ENCODE measurements around the gene CENPF.
"Not testable (repeated sequence)": the region's sequence is repeated elsewhere in the genome, so short reads cannot be mapped to it uniquely, and the experiment has no call there.

CENPF gene

DNA sequence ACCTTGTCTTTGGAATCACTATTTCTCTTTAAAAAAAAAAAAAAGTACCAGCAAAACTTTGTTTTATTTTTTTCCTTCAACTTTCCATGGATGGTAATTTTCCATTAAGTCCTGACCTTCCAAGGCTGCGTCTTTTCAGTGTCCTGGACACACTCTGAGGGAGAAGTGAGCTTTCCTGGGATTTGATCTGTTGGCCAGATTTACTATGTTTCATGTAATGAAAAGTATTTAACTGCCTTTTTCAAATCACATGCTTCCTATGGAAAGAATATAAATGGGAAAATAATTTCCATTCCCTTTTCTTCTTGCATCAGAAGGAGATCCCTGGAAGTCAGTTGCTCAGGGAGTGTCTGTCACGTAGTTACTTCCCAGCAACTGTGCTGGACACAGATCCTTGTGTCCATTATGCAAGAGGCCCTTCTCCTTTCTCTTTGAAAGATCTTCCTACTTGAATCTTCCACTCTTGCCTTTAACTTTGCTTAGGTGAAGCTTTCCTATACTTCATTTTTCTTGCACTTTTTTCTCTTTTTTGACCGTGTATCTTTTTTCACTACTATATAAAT lies 59.3 kb downstream of the CENPF start:
- no peak for DNase-seq (ENCODE audit: low read depth)

DNA sequence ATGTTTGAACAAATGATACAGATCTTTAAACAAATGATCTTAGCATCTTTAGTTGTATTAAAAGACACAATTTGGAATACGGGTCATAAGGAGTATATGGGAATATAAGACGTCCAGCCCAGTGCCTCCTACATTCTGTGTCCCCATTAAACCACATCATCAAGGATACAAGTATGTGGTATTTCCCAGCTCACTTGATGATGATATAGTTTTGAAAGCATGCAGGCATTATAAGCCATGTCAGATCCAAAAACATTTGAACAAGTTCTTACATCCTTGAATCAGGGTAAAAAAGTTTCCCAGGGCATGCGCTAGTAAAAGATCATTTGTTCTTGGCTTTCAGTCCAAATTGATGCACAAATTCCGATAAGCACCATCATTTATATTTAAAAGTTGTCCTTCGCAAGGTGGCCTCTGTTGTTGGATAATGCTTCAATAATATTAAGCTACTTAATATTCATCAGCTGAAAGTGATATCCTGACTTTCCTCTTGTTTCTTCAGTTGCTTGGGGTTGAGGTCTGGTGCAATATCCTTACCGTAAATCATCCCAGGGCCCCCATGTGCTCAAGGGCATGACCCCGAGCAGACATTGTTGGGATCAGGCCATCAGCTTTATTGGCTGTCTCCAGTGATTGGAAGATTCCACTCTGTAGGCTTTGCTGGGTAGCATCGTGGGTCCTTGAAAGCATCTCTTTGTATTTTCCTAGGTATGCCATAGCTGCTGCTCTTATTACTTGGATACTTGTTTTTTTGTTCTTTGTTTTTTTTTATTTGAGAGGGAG lies 61.8 kb downstream of the CENPF start:
- DNase-seq (ENCODE audit: low read depth), result no peak

DNA sequence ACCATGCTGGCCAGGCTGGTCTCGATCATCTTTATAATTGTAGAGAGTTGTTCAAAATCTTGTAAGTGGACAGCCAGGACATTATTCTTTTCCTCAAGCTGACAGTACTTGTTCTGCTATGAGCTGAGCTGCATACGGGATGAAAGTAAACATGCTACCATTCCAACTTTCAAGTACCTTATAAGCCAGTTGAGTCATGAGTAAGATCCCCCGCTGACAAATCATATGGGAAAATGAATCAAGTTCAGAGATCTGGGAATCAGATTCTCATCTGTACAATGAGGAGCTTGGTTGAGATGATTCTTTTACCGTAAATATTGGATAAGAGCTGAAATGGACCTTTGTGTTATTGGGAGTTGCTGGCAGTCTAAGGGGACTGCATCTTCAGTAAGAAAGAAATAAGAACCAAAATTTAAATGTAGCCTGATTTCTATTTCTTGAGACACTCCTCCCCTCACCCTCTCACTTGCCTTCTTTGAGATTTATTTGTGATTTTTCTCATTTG lies 62.7 kb downstream of the CENPF start:
- no peak for DNase-seq (ENCODE audit: low read depth)

DNA sequence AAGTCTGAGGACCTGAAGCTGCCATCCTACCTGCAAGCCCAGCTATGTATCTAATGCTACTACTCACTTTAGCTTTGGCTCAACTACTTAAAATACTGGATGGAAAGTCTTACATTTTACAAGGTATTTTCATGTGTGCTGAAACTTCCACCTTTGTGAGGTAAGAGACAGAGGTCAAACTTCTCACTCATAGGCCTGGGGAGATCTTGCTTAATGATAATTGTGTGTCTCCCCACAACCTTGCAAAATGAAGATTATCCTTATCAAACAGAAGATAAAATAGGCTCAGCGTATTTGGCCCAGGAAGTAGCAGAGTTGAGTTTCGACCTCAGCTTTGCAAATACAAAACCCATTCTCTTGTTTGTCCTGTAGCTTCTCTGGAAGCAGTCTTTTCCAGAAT lies 63.7 kb downstream of the CENPF start:
- DNase-seq (ENCODE audit: low read depth), result no peak

- no peak for DNase-seq (ENCODE audit: low read depth)
Observed at GRCh38 chr1:214670098-214670497, 67.1 kb downstream of the CENPF start.

DNA sequence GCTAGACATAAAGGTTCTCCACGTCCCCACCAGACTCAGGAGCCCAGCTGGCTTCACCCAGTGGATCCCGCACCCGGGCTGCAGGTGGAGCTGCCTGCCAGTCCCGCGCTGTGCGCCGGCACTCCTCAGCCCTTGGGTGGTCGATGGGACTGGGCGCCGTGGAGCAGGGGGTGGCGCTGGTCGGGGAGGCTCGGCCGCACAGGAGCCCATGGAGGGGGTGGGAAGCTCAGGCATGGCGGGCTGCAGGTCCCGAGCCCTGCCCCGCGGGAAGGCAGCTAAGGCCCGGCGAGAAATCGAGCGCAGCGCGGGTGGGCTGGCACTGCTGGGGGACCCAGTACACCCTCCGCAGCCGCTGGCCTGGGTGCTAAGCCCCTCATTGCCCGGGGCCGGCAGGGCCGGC lies 70.0 kb downstream of the CENPF start:
- not testable (repeated sequence) for DNase-seq (ENCODE audit: low read depth)

DNA sequence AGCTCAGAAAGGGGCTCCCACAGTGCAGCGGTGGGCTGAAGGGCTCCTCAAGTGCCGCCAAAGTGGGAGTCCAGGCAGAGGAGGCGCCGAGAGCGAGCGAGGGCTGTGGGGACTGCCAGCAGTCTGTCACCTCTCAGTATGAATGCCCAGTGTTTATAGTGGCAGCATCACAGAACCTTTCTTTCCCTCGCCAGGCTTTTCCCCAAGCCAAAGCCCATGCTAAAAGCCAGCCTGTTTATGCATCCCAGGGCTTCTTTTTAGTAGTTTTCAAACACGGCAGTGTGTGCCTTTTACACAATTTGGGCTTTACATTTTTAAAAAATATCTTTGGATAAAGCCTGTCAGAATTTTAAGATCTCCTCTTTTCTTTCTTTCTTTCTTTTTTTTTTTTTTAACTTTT lies 70.6 kb downstream of the CENPF start:
- DNase-seq (ENCODE audit: low read depth), result no peak

- not testable (repeated sequence) for DNase-seq (ENCODE audit: low read depth)
Observed at GRCh38 chr1:214675524-214675923, 72.5 kb downstream of the CENPF start.

- DNase-seq (ENCODE audit: low read depth), result no peak
Observed at GRCh38 chr1:214676747-214677146, 73.8 kb downstream of the CENPF start.

DNA sequence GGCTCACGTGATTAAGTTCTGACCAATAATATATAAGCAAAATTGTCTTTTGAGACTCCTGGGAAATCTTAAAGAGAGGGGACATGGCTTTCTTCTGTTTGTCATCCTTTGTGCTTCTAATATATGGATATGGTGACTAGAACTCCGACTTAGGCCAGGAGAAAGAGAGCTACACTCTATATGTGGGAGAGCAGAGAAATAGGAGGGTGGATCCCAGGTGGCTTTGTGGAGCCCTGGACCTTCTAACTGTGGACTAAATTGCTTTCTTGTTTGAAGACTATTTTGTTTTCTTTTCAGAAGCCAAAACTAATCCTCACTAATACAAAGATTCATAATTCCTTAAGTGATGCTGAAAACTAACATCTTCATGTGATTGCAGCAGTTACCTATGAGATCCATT lies 75.0 kb downstream of the CENPF start:
- no peak for DNase-seq (ENCODE audit: low read depth)

- no peak for DNase-seq (ENCODE audit: low read depth)
Observed at GRCh38 chr1:214678386-214678785, 75.4 kb downstream of the CENPF start.

DNA sequence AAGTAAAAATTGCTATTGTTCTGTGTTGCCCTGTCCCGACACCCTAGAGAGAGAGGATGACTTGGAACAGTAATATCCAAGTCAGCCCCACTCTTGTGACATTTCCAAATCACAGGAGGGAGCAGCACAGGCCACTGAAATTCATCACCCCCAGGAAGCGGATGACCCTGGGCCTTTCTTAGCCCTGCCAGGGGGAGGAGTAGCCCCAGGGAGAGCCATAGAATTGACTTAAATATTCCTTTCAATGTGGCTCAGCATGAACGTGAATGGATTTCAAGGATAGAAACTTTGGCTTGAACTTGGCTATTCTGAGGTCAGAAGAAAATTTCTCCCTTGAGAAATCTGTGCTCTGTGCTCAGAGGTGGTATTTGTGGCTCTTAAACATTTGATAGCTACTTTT lies 80.6 kb downstream of the CENPF start:
- no peak for DNase-seq (ENCODE audit: low read depth)

GRCh38 chr1:214685906-214686305 lies 82.9 kb downstream of the CENPF start:
- DNase-seq (ENCODE audit: low read depth), result no peak

- no peak for DNase-seq (ENCODE audit: low read depth)
Observed at GRCh38 chr1:214686497-214686896, 83.5 kb downstream of the CENPF start.

DNA sequence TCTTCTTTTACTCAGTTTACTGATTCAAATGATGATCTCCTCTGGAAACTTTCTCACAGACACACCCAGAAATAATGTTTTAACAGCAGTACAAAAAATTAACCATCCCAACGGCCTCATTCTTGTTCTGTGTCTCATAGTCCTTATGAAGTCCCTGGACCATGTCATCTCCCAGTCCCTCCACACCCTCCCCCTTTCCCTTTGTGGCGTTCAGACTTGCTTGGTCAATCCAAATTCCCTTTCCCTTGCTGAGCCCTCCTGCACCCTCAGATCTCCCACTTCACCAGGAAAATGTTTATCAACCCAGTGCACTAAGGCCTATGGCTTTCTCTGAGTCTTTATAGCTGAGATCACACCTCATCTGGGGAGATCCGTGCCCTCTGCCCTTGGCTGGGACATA lies 85.9 kb downstream of the CENPF start:
- no peak for DNase-seq (ENCODE audit: low read depth)

DNA sequence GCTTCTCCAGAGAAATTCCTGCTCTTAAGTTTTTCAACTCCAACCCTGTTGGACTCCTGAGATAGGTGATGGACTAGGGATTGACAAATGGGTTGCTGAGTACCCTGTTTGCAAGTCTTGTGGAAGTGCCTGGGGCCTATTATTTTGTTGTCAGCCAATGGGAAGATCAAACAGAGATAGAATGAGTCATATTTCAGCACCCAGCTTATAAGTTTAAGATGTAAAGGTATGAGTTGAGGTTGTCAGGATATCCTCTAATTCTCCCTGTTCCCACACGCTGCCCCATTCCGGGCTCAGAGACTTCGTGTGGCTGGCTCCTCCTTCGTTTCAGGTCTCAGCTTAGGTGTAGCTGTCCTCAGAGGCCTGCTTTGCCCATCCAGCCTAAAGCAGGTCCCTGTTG lies 91.8 kb downstream of the CENPF start:
- no peak for DNase-seq (ENCODE audit: low read depth)

DNA sequence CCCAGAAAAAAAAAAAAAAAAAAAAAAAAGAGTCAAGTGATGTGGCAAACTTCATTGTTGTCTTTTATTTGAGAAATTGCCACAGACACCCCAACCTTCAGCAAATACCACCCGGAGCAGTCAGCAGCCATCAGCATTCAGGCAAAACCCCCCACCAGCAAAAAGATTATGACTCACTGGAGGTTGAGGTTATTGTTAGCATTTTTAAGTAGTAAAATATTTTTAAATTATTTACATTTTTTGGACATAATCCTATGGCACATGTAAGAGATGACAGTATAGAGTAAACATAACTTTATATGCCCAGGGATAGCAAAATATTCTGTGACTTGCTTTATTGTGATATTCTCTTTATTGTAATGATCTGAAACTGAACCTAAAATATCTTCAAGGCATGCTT lies 95.6 kb downstream of the CENPF start:
- no peak for DNase-seq (ENCODE audit: low read depth)

DNA sequence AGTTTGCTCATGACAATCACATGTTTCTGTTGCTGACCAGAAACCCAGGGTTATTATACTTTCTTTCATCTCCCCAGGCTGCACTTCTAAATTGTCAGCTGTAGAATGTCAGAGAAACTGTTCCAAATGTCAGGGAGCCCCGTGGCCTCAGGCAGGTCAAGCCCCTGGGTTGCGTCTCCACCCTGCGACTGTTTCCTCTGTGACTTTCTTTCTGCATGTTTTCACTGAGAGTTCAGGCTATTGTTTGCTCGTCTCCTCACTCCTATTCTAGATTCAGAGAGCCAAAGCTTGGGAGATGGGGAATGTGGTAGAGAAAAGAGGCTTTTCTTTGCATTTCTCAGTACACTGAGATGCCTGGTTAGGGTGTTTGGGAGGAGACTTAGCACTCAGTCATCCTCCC lies 97.4 kb downstream of the CENPF start:
- DNase-seq (ENCODE audit: low read depth), result no peak

GRCh38 chr1:214702556-214702955 lies 99.6 kb downstream of the CENPF start:
- DNase-seq (ENCODE audit: low read depth), result no peak

DNA sequence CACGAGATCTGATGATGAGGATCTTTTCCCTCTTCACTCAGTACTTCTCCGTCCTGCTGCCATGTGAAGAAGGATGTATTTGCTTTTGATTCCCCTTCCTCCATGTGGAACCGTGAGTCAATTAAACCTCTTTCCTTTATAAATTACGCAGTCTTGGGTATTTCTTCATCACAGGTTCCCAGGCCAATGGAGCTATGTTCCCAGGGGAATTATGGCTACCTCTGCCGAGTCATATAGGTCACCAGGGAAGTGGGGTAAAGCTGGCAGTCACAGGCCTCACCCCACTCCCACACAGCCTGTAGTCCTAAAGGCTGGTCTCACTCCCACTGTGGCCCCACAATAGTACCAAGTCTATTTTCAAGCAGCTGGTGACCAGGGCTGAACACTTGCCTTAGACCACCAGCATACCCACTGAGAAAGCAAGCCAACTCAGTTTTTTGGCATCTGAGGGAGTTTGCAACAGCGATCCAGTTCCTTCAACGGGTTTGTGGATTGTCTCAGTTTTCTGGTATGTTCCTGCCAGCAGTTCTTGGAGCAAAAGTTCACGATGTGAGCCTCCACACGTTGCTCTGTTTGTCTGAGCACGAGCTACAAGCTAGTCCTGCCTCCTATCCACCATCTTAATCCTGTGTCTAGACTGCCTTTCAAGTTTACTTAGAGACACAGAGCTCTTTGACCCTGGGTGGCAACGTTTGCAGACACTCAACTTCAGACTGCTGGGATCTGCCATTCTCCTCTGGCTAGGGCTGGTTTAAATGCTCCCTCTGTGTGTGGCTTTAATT lies 104.5 kb downstream of the CENPF start:
- DNase-seq (ENCODE audit: low read depth), result no peak

DNA sequence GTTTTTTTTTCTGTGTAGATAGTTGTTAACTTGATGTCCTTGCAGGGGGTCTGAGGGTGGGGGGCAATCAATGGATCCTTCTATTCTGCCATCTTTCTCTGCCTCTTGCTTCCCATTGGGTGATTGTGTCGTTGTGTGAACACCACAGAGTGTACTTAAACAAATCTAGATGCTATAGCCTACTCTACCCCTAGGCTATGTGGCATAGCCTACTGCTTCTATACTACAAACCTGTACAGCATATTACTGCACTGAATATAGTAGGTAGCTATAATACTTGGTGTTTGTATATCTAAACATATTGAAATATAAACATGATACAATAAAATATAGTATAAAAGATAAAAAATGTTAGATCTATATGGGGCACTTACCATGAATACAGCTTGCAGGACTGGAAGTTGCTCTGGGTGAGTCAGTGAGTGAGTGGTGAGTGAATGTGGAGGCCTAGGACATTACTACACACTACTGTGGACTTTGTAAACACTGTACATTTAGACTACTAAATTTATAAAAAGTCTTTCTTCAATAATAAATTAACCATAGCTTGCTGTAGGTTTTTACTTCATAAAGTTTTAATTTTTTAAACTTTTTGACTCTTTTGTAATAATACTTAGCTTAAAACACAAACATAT lies 105.4 kb downstream of the CENPF start:
- DNase-seq (ENCODE audit: low read depth), result no peak

DNA sequence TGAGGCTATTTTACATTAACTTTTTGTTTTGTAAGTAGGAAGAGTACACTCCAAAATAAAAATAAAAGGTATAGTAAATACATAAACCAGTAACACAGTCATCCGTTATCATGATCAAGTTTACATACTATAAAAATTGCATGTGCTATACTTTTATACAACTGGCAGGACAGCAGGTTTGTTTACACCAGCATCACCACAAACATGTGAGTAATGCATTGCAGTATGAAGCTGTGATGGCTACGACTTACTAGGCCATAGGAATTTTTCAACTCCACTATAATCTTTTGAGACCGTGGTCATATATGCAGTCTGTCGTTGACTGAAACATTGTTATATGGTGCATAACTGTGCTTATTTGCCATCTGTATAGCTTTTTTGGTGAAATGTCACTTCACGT lies 106.2 kb downstream of the CENPF start:
- DNase-seq (ENCODE audit: low read depth), result no peak

DNA sequence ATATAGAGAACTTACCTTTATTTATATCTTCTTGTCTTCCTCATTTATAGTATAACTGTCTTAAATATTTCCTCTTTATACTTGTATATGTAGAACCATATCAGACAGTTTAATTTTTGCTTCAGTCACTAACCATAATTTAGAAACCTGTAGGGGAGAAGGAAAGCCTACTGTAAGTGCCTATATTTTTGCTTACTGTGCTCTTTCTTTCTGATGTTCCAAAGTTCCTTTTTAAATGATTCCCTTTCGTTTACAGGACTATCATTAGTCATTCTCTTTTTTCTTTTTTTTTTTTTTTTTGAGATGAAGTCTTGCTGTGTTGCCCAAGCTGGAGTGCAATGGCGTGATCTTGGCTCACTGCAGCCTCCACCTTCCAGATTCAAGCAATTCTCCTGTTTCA lies 109.7 kb downstream of the CENPF start:
- no peak for DNase-seq (ENCODE audit: low read depth)

All from T follicular helper cell (primary cell).